ENCODE results near the gene EML2. TPM values are rescaled to one million over a fixed set of nuclear protein-coding genes. Genes with fewer than 3 reads are reported as not detected.
A peak's percentile ranks its signal among the peaks of the same experiment; 100 is the strongest.

Gene EML2
- total and polyA plus RNA-seq, 2 of the 8 experiments (the other 6 are each of a cell fraction or from before 2014, with no cell fraction given), result 28.8 to 29.4 TPM

GRCh38 chr19:45584332-45585157 lies 54.7 kb downstream of the EML2 start, which contains the start of gene OPA3:
Gene OPA3, minus strand, starts transcription at chr19:45584802. Its CDS starts 38 bp downstream, at chr19:45584764.
- H3K27me3 ChIP-seq (replicated peaks in 1 of 4; ENCODE audit: control insufficient read depth in 3 of 4, extremely low read depth in 1 of 4, insufficient read depth in 3 of 4, low read length in 3 of 4), result no peaks in the 10 kb centered on the region
- peak within 1 kb of the TSS; percentile 94 for H4K91ac ChIP-seq (replicated peaks; ENCODE audit: insufficient read length, low read length)
- H3K9me3 ChIP-seq (ENCODE audit: insufficient read depth in 2 of 2, low read depth in 1 of 2, low read length in 1 of 2), result no peaks in the 10 kb centered on the region
- no peaks in the 10 kb centered on the region for H4K20me1 ChIP-seq (replicated peaks in 1 of 2; ENCODE audit: control insufficient read depth in 1 of 2, insufficient read depth in 2 of 2, low read length in 2 of 2)
- ChIA-PET POLR2A (ENCODE audit: partially characterized antibody) (interaction anchor here (0.6 to 1.8 kb wide), 10 partner anchors 9 to 202 kb away, joined by 3 to 8 read pairs (median 3); partner anchors contain the start of genes QPCTL and SNRPD2), CTCF (ENCODE audit: partially characterized antibody) (interaction anchor here (1.0 to 2.8 kb wide), 7 partner anchors 10 to 97 kb away, joined by 3 to 18 read pairs (median 4); no protein-coding TSS in a partner anchor)
- peak within 1 kb of the TSS; percentile 89 to 95 (median 93) for H3K9ac ChIP-seq (replicated peaks in 1 of 4; ENCODE audit: extremely low read depth in 1 of 4, low read depth in 3 of 4, low read length in 3 of 4)
- peak within 1 kb of the TSS; percentile 24 for H2BK120ac ChIP-seq (replicated peaks; ENCODE audit: low read depth, low read length)
- H2AK5ac ChIP-seq (ENCODE audit: low read depth, low read length), result no peak within 1 kb of the TSS
- peak within 1 kb of the TSS; percentile 88 to 94 for H3K4me2 ChIP-seq (ENCODE audit: insufficient read depth in 1 of 2, low read depth in 2 of 2, low read length in 2 of 2)
- H3K14ac ChIP-seq (ENCODE audit: insufficient read length), result no peak within 1 kb of the TSS
- peak; percentile 94 to 97 for DNase-seq (ENCODE audit: low read depth in 1 of 2, low spot score in 2 of 2)
- H3K36me3 ChIP-seq (ENCODE audit: control insufficient read depth in 2 of 4, insufficient read depth in 4 of 4, low read length in 3 of 4), result no peaks in the 10 kb centered on the region; a peak in 1 of 8 replicates
- peak within 1 kb of the TSS; percentile 55 for H3K56ac ChIP-seq (replicated peaks; ENCODE audit: insufficient read length, low read depth, low read length)
- H3K23me2 ChIP-seq (ENCODE audit: low read depth, low read length), result peaks cover 6% of the 10 kb centered on the region
- H2BK5ac ChIP-seq (ENCODE audit: low read depth, low read length), result peak within 1 kb of the TSS; percentile 95
- H3K4me3 ChIP-seq (ENCODE audit: extremely low read depth in 1 of 4, insufficient read depth in 2 of 4, low read depth in 3 of 4, low read length in 4 of 4), result peak within 1 kb of the TSS; percentile 73 to 96 (median 80)
- H3K4ac ChIP-seq (replicated peaks; ENCODE audit: insufficient read length, low read depth, low read length), result peak within 1 kb of the TSS; percentile 71
- H3K4me1 ChIP-seq (replicated peaks in 1 of 4; ENCODE audit: control insufficient read depth in 3 of 4, insufficient read depth in 4 of 4, low read length in 3 of 4), result no peaks in the 10 kb centered on the region; a peak in 2 of 7 replicates
- H3K79me2 ChIP-seq (ENCODE audit: control insufficient read depth in 1 of 2, insufficient read depth in 2 of 2, low read length in 2 of 2), result peaks cover 0 to 3% of the 10 kb centered on the region in 2 experiments; a peak in 1 of 4 replicates
- no peak within 1 kb of the TSS for H3K23ac ChIP-seq (ENCODE audit: insufficient read length)
- peak within 1 kb of the TSS; percentile 90 for H4K5ac ChIP-seq (ENCODE audit: insufficient read length, low read depth, low read length)
- peak within 1 kb of the TSS; percentile 93 for H2AFZ ChIP-seq (ENCODE audit: low read length)
- H2BK15ac ChIP-seq (ENCODE audit: low read length), result peak within 1 kb of the TSS; percentile 99; the same call in 1 of the 2 replicates
- no peaks in the 10 kb centered on the region; the same call in 1 of the 2 replicates for H3K79me1 ChIP-seq (ENCODE audit: low read depth, low read length)
- H3K18ac ChIP-seq (ENCODE audit: extremely low read depth, low read length), result peak within 1 kb of the TSS; percentile 98
- 1% methylated on average over 53 of the region's 63 CpGs; no CpG with 5 or more reads in 1 of the 2 experiments for WGBS, 2 experiments (ENCODE audit: extremely low coverage in 1 of 2, insufficient coverage in 1 of 2, insufficient read length in 1 of 2, insufficient replicate concordance in 2 of 2, low coverage in 1 of 2, low lambda C conversion rate in 2 of 2, missing lambda C conversion rate in 1 of 2)
- H3K27ac ChIP-seq (ENCODE audit: low read depth, low read length), result peak within 1 kb of the TSS; percentile 97
- FAIRE-seq, result peak; percentile 65
- H2BK20ac ChIP-seq (ENCODE audit: low read length), result no peak within 1 kb of the TSS
- peak within 1 kb of the TSS; percentile 97; the same call in 1 of the 2 replicates for H4K8ac ChIP-seq (ENCODE audit: extremely low read depth, insufficient read depth, low read length)
- H2BK12ac ChIP-seq (ENCODE audit: low read depth, low read length), result peak within 1 kb of the TSS; percentile 94
- TF ChIP-seq JUN (IDR thresholded peaks at IDR 0.05; ENCODE audit: low read depth, low read length) (no peak), PHF8 (conservative IDR thresholded peaks at IDR 0.05; ENCODE audit: low read depth, low read length) (peak; percentile 97), FOSL1 (IDR thresholded peaks at IDR 0.05; ENCODE audit: insufficient read depth, low read depth, low read length) (no peak), USF2 (IDR thresholded peaks at IDR 0.05; ENCODE audit: low read length) (peak; percentile 28; the same call in 1 of the 2 replicates), TBP (IDR thresholded peaks at IDR 0.05; ENCODE audit: low read depth, low read length) (peak; percentile 66), E2F6 (IDR thresholded peaks at IDR 0.05) (peak; percentile 51), NANOG (IDR thresholded peaks at IDR 0.05; ENCODE audit: insufficient read depth, low read depth, low read length, poor library complexity, severe bottlenecking) (no peak), ASH2L (IDR thresholded peaks at IDR 0.05; ENCODE audit: low read length) (peak; percentile 95), TCF12 (IDR thresholded peaks at IDR 0.05; ENCODE audit: low read depth, low read length) (no peak)

Measured in H1 (cell line).